ENCODE data around the gene RASA3. TPM values are rescaled to one million over a fixed set of nuclear protein-coding genes. Genes with fewer than 3 reads are reported as not detected.

RASA3 gene
- polyA plus RNA-seq, 3 donors, result 9.0 to 32.6 (median 16.6) TPM

- H3K27me3 ChIP-seq (ENCODE audit: control insufficient read depth in 2 of 2, insufficient read depth in 2 of 2, low read length in 2 of 2), result no peaks in the 10 kb centered on the region
- H3K36me3 ChIP-seq (replicated peaks in 1 of 2; ENCODE audit: control insufficient read depth in 1 of 2, insufficient read depth in 2 of 2, low read length in 2 of 2), result peaks cover 4 to 25% of the 10 kb centered on the region in 2 donors
- DNase-seq, result no peak
- no peaks in the 10 kb centered on the region for H3K4me1 ChIP-seq (ENCODE audit: control insufficient read depth in 1 of 2, insufficient read depth in 2 of 2, low read length in 2 of 2)
- Mint-ChIP-seq H3K27ac (peak overlapping the region in 2 of 7 donors; percentile 36 to 50), H3K4me3 (no peak overlapping the region), H3K36me3 (peaks cover 11 to 12% of the 10 kb centered on the region in 2 donors), H3K9me3 (peaks cover 0 to 10% (median under 1%) of the 10 kb centered on the region in 7 donors), H3K27me3 (ENCODE audit: low read depth in 3 of 3) (no peaks in the 10 kb centered on the region), H3K4me1 (peaks cover 7% of the 10 kb centered on the region)
- peaks cover under 1 to 5% of the 10 kb centered on the region in 2 donors for H3K9me3 ChIP-seq (replicated peaks in 1 of 2; ENCODE audit: control insufficient read depth in 1 of 2, insufficient read depth in 1 of 2, low read length in 2 of 2)
- no peak overlapping the region for H2AFZ ChIP-seq (ENCODE audit: insufficient read depth, low read depth, low read length, poor library complexity, severe bottlenecking)
- no peak overlapping the region for H3K9ac ChIP-seq (ENCODE audit: insufficient read depth, low read length, poor library complexity, severe bottlenecking)
- no peak overlapping the region for H3K4me2 ChIP-seq (replicated peaks; ENCODE audit: extremely low read depth, low read length, poor library complexity, severe bottlenecking)
- no peak overlapping the region for H3K4me3 ChIP-seq (replicated peaks in 1 of 3; ENCODE audit: low read depth in 2 of 3, low read length in 3 of 3)
- H3K27ac ChIP-seq (ENCODE audit: low read depth in 1 of 2, low read length in 2 of 2), result peak overlapping the region in 1 of 2 donors; percentile 63
- TF ChIP-seq CTCF (IDR thresholded peaks at IDR 0.05), result no peak
- intact Hi-C loops (cut with micrococcal nuclease), result no loop called here
- 98% methylated on average over 26 of the region's 30 CpGs for WGBS (ENCODE audit: insufficient coverage)
- peaks cover 62% of the 10 kb centered on the region for H3K79me2 ChIP-seq (ENCODE audit: insufficient read depth, low read length)
- H4K20me1 ChIP-seq (ENCODE audit: insufficient read depth, low read length), result peaks cover 63% of the 10 kb centered on the region
Measured at GRCh38 chr13:114081761-114082681, 50.4 kb downstream of the RASA3 start.

- H3K27me3 ChIP-seq (ENCODE audit: control insufficient read depth in 2 of 2, insufficient read depth in 2 of 2, low read length in 2 of 2), result no peaks in the 10 kb centered on the region
- peaks cover 73% of the 10 kb centered on the region for H3K79me2 ChIP-seq (ENCODE audit: insufficient read depth, low read length)
- no peak for DNase-seq
- intact Hi-C loops (cut with micrococcal nuclease), result no loop called here
- no peak overlapping the region for H3K27ac ChIP-seq (ENCODE audit: low read depth in 1 of 2, low read length in 2 of 2)
- peaks cover 74% of the 10 kb centered on the region for H4K20me1 ChIP-seq (ENCODE audit: insufficient read depth, low read length)
- whole genome bisulfite sequencing (ENCODE audit: insufficient coverage), result 94% methylated on average over 31 of the region's 34 CpGs
- peaks cover 0 to 3% of the 10 kb centered on the region in 2 donors for H3K9me3 ChIP-seq (replicated peaks in 1 of 2; ENCODE audit: control insufficient read depth in 1 of 2, insufficient read depth in 1 of 2, low read length in 2 of 2)
- H3K9ac ChIP-seq (ENCODE audit: insufficient read depth, low read length, poor library complexity, severe bottlenecking), result no peak overlapping the region
- no peak overlapping the region for H3K27ac Mint-ChIP-seq
- H3K36me3 Mint-ChIP-seq, result peaks cover 20 to 21% of the 10 kb centered on the region in 2 donors
- peaks cover 4 to 34% of the 10 kb centered on the region in 2 donors for H3K36me3 ChIP-seq (replicated peaks in 1 of 2; ENCODE audit: control insufficient read depth in 1 of 2, insufficient read depth in 2 of 2, low read length in 2 of 2)
- no peak overlapping the region for H3K4me2 ChIP-seq (replicated peaks; ENCODE audit: extremely low read depth, low read length, poor library complexity, severe bottlenecking)
- H3K4me3 ChIP-seq (replicated peaks in 1 of 3; ENCODE audit: low read depth in 2 of 3, low read length in 3 of 3), result no peak overlapping the region
- no peaks in the 10 kb centered on the region for H3K4me1 ChIP-seq (ENCODE audit: control insufficient read depth in 1 of 2, insufficient read depth in 2 of 2, low read length in 2 of 2)
- no peak overlapping the region for H2AFZ ChIP-seq (ENCODE audit: insufficient read depth, low read depth, low read length, poor library complexity, severe bottlenecking)
- H3K27me3 Mint-ChIP-seq (ENCODE audit: low read depth in 3 of 3), result no peaks in the 10 kb centered on the region
- peaks cover 7% of the 10 kb centered on the region for H3K4me1 Mint-ChIP-seq
- no peak for TF ChIP-seq CTCF (IDR thresholded peaks at IDR 0.05)
- no peak overlapping the region for H3K4me3 Mint-ChIP-seq
- H3K9me3 Mint-ChIP-seq, result peaks cover 0 to 10% (median 0%) of the 10 kb centered on the region in 7 donors
Measured at GRCh38 chr13:114080739-114081561, 51.5 kb downstream of the RASA3 start.
